ENCODE data around the gene DDX27. TPM values are rescaled to one million over a fixed set of nuclear protein-coding genes. Genes with fewer than 3 reads are reported as not detected.

The DDX27 gene
- total RNA-seq, 1 donor from 2014 or later, result 54.0 TPM

GRCh38 chr20:49267327-49267726, 48.1 kb downstream of the DDX27 start:
- DNase-seq (ENCODE audit: low spot score), result no peak
- peak overlapping the region; percentile 78 for H3K4me3 Mint-ChIP-seq (ENCODE audit: low read depth)
- peaks cover 95% of the 10 kb centered on the region for H3K36me3 Mint-ChIP-seq (ENCODE audit: low read depth)
- peak overlapping the region; percentile 62 for H3K27ac Mint-ChIP-seq
- peaks cover 16% of the 10 kb centered on the region for H3K9me3 Mint-ChIP-seq
- H3K4me1 Mint-ChIP-seq (ENCODE audit: low read depth), result peaks cover 54% of the 10 kb centered on the region
- H3K27me3 Mint-ChIP-seq (ENCODE audit: low read depth), result no peaks in the 10 kb centered on the region
- intact Hi-C loops (cut with micrococcal nuclease), result no loop called here

- Mint-ChIP-seq H3K27ac (peak overlapping the region; percentile 17), H3K9me3 (peaks cover 16% of the 10 kb centered on the region), H3K27me3 (ENCODE audit: low read depth) (no peaks in the 10 kb centered on the region), H3K4me1 (ENCODE audit: low read depth) (peaks cover 57% of the 10 kb centered on the region), H3K4me3 (ENCODE audit: low read depth) (peak overlapping the region; percentile 73), H3K36me3 (ENCODE audit: low read depth) (peaks cover 96% of the 10 kb centered on the region)
- no peak for DNase-seq (ENCODE audit: low spot score)
- intact Hi-C loops (cut with micrococcal nuclease), result no loop called here
These were observed 49.6 kb downstream of the DDX27 start for GRCh38 chr20:49268600-49269365.

GRCh38 chr20:49270177-49270576, 51.0 kb downstream of the DDX27 start:
- peaks cover 90% of the 10 kb centered on the region for H3K36me3 Mint-ChIP-seq (ENCODE audit: low read depth)
- peaks cover 57% of the 10 kb centered on the region for H3K4me1 Mint-ChIP-seq (ENCODE audit: low read depth)
- H3K27ac Mint-ChIP-seq, result no peak overlapping the region
- peak overlapping the region; percentile 73 for H3K4me3 Mint-ChIP-seq (ENCODE audit: low read depth)
- peaks cover 16% of the 10 kb centered on the region for H3K9me3 Mint-ChIP-seq
- no peak for DNase-seq (ENCODE audit: low spot score)
- intact Hi-C loops (cut with micrococcal nuclease), result no loop called here
- no peaks in the 10 kb centered on the region for H3K27me3 Mint-ChIP-seq (ENCODE audit: low read depth)

- H3K36me3 Mint-ChIP-seq (ENCODE audit: low read depth), result peaks cover 91% of the 10 kb centered on the region
- peak overlapping the region; percentile 19 for H3K4me3 Mint-ChIP-seq (ENCODE audit: low read depth)
- DNase-seq (ENCODE audit: low spot score), result no peak
- peak overlapping the region; percentile 60 for H3K27ac Mint-ChIP-seq
- H3K4me1 Mint-ChIP-seq (ENCODE audit: low read depth), result peaks cover 58% of the 10 kb centered on the region
- intact Hi-C loops (cut with micrococcal nuclease), result no loop called here
- peaks cover 16% of the 10 kb centered on the region for H3K9me3 Mint-ChIP-seq
- no peaks in the 10 kb centered on the region for H3K27me3 Mint-ChIP-seq (ENCODE audit: low read depth)
These were observed 51.5 kb downstream of the DDX27 start for GRCh38 chr20:49270736-49271135.

- peaks cover 58% of the 10 kb centered on the region for H3K4me1 Mint-ChIP-seq (ENCODE audit: low read depth)
- peak overlapping the region; percentile 36 for H3K27ac Mint-ChIP-seq
- no peak for DNase-seq (ENCODE audit: low spot score)
- H3K4me3 Mint-ChIP-seq (ENCODE audit: low read depth), result peak overlapping the region; percentile 56
- H3K9me3 Mint-ChIP-seq, result peaks cover 16% of the 10 kb centered on the region
- H3K27me3 Mint-ChIP-seq (ENCODE audit: low read depth), result no peaks in the 10 kb centered on the region
- intact Hi-C loops (cut with micrococcal nuclease), result no loop called here
- H3K36me3 Mint-ChIP-seq (ENCODE audit: low read depth), result peaks cover 89% of the 10 kb centered on the region
These were observed 53.4 kb downstream of the DDX27 start for GRCh38 chr20:49272654-49273053.

- Mint-ChIP-seq H3K9me3 (peaks cover 10% of the 10 kb centered on the region), H3K4me1 (ENCODE audit: low read depth) (peaks cover 50% of the 10 kb centered on the region), H3K4me3 (ENCODE audit: low read depth) (no peak overlapping the region), H3K36me3 (ENCODE audit: low read depth) (peaks cover 83% of the 10 kb centered on the region), H3K27ac (no peak overlapping the region), H3K27me3 (ENCODE audit: low read depth) (no peaks in the 10 kb centered on the region)
- intact Hi-C loops (cut with micrococcal nuclease), result no loop called here
- DNase-seq (ENCODE audit: low spot score), result no peak
These were observed 54.6 kb downstream of the DDX27 start for GRCh38 chr20:49273696-49274277.

- Mint-ChIP-seq H3K36me3 (ENCODE audit: low read depth) (peaks cover 83% of the 10 kb centered on the region), H3K27me3 (ENCODE audit: low read depth) (no peaks in the 10 kb centered on the region), H3K4me1 (ENCODE audit: low read depth) (peaks cover 44% of the 10 kb centered on the region), H3K27ac (peak overlapping the region; percentile 27), H3K4me3 (ENCODE audit: low read depth) (peak overlapping the region; percentile 99), H3K9me3 (peaks cover 6% of the 10 kb centered on the region)
- no peak for DNase-seq (ENCODE audit: low spot score)
- intact Hi-C loops (cut with micrococcal nuclease), result loop anchor here (5.0 kb wide), 2 partner anchors 537 to 837 kb away; partner anchors contain the start of genes SLC9A8 and UBE2V1
These were observed 56.0 kb downstream of the DDX27 start for GRCh38 chr20:49275216-49275615.

- intact Hi-C loops (cut with micrococcal nuclease), result loop anchor here (1.0 to 5.0 kb wide), 3 partner anchors 56 to 837 kb away; partner anchors contain the start of genes DDX27, SLC9A8 and UBE2V1
- Mint-ChIP-seq H3K27ac (peak overlapping the region; percentile 27), H3K27me3 (ENCODE audit: low read depth) (no peaks in the 10 kb centered on the region), H3K4me1 (ENCODE audit: low read depth) (peaks cover 42% of the 10 kb centered on the region), H3K4me3 (ENCODE audit: low read depth) (peak overlapping the region; percentile 99), H3K9me3 (peaks cover 10% of the 10 kb centered on the region), H3K36me3 (ENCODE audit: low read depth) (peaks cover 83% of the 10 kb centered on the region)
- DNase-seq (ENCODE audit: low spot score), result no peak
These were observed 56.4 kb downstream of the DDX27 start for GRCh38 chr20:49275636-49276035.

- DNase-seq (ENCODE audit: low spot score), result no peak
- Mint-ChIP-seq H3K36me3 (ENCODE audit: low read depth) (peaks cover 83% of the 10 kb centered on the region), H3K27me3 (ENCODE audit: low read depth) (no peaks in the 10 kb centered on the region), H3K9me3 (peaks cover 18% of the 10 kb centered on the region), H3K27ac (peak overlapping the region; percentile 99), H3K4me1 (ENCODE audit: low read depth) (peaks cover 42% of the 10 kb centered on the region), H3K4me3 (ENCODE audit: low read depth) (peak overlapping the region; percentile 99)
- intact Hi-C loops (cut with micrococcal nuclease), result loop anchor here (1.0 to 5.0 kb wide), 3 partner anchors 57 to 836 kb away; partner anchors contain the start of genes DDX27, SLC9A8 and UBE2V1
These were observed 57.1 kb downstream of the DDX27 start for GRCh38 chr20:49276161-49276960.

GRCh38 chr20:49276961-49277785, 58.0 kb downstream of the DDX27 start:
- Mint-ChIP-seq H3K4me1 (ENCODE audit: low read depth) (peaks cover 46% of the 10 kb centered on the region), H3K4me3 (ENCODE audit: low read depth) (peak overlapping the region; percentile 99), H3K27ac (peak overlapping the region; percentile 99), H3K27me3 (ENCODE audit: low read depth) (no peaks in the 10 kb centered on the region), H3K36me3 (ENCODE audit: low read depth) (peaks cover 83% of the 10 kb centered on the region), H3K9me3 (peaks cover 26% of the 10 kb centered on the region)
- intact Hi-C loops (cut with micrococcal nuclease), result loop anchor here (1.0 to 5.0 kb wide), 3 partner anchors 58 to 835 kb away; partner anchors contain the start of genes DDX27, SLC9A8 and UBE2V1
- no peak for DNase-seq (ENCODE audit: low spot score)

GRCh38 chr20:49277786-49278035, 58.5 kb downstream of the DDX27 start:
- Mint-ChIP-seq H3K9me3 (peaks cover 31% of the 10 kb centered on the region), H3K27me3 (ENCODE audit: low read depth) (no peaks in the 10 kb centered on the region), H3K27ac (peak overlapping the region; percentile 99), H3K36me3 (ENCODE audit: low read depth) (peaks cover 83% of the 10 kb centered on the region), H3K4me3 (ENCODE audit: low read depth) (peak overlapping the region; percentile 99), H3K4me1 (ENCODE audit: low read depth) (peaks cover 47% of the 10 kb centered on the region)
- DNase-seq (ENCODE audit: low spot score), result no peak
- intact Hi-C loops (cut with micrococcal nuclease), result loop anchor here (1.0 to 5.0 kb wide), 5 partner anchors 91 to 835 kb away; partner anchors contain the start of genes CSE1L, SLC9A8 and UBE2V1
